GM10847 (cell line): ENCODE measurements around the gene CNTFR.

Experiments used
- POLR2A ChIP-seq: IDR thresholded peaks from 2 replicates; pipeline ENCODE4 v1.6.1; 2011; ENCODE audit not compliant: insufficient read length; ENCODE audit errors: extremely low read depth

CNTFR gene

DNA sequence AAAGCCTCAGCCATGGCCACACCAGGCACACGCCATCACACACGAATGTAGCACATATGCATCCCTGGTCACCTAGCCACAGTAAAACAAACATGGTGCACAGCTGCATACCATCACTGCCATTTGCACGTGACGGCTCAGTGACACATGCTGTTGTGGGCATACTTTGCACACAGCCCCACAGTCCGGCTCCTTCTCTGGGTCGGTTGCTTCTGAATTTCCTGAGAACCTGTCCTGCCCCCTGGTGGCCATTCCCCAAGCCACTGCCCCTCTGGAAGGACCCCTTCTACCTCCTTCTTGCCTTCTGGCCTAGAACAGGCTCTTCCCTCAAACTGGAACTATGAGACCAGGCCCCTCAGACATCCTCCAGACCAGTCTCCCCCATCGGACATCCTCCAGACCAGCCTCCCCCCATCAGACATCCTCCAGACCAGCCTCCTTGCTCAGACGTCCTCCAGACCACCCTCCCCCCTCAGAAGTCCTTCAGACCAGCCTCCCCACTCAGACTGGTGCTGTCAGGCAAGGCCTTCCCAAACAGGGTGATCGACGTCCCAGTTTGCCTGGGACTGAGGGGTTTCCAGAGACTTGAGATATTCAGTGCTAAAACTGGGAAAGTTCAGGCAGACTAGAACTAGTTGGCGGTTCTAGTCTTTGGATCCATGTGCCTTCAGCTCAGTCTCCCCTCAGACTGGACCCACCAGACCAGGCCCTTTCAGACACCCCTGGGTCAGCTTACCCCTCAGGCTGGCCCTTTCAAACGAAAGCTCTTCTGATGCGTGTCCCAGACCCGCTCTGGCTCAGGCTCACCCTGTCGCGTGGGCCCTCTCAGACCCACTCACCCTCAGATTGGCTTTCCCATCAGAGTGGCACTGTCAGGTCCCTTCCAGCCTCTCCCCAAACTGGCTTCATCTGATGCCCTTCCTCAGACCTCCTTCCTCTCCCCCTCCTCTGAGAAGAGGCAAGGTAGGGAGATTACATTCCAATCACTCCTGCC, 42.4 kb downstream of the CNTFR start:
- no peak for TF ChIP-seq POLR2A

DNA sequence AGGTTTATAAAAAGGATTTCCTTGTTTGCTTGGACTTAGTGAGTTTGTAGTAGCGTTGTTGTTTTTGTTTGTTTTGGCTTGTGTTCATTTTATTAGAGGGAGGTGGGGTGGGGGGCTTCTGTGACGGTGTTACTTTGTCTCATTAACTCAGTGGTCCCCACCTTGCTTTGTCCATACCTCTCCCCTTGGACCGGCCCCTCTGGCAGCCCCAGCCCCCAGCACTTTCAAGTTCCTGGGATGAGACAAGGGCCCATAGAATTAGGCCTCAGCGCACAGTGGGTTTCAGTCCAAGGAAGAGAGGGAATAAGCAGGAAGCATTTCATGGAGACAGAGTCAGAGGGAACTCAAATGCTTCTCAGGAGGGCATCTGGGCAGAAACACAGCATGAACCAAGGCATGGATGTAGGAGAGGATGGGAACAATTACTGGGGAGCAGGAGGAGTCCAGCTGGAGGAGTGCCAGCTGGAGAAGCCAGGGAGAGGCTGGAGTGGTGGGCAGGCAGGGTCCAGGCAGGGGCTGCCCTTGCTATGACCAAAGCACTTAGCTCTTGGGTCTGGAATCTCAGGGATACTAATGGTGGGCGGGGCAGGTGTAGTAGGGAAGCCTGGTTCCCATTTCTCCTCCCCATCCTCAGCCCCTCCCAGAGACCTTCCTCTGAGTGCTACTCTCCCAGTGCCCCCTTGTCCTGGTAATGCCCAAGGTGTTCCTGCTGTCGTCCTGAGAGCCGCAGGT, 43.3 kb downstream of the CNTFR start:
- no peak for TF ChIP-seq POLR2A

DNA sequence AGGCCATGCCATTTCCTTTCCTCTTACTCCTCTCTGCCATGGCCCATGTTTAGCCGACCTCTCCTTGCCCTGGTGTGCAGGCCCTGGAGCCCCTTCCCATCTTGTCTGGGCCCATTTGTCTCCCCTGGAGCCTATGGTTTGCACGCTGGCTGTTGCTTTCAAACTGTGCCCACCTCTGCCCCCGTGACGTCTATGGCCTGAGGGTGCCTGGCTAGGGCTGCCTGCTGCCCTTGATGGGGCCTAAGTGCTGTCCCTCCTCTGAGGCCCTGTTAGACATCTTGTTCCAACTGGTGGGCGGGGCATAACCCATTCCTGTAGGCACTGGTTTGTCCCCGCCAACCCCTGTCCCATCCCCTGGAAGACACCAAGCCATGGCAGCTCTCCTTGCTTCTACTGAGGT, 44.0 kb downstream of the CNTFR start:
- no peak for TF ChIP-seq POLR2A

DNA sequence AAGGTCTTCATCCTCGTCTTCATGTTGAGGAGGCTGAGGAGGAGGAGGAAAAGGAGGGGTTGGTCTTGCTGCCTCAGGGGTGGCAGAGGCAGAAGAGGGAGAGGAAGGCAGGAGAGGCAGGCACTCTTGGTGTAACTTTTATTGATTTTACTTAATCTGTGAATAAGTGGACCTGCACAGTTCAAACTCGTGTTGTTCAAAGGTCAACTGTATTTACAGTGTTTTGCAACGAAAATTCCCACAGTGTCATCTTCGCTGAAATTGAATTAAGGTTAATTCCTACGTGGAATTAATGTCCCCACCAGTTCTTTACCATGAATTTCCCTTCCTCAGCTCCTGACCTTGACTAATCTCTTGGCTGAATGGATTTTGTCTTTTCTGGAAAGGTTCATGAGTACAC, 45.5 kb downstream of the CNTFR start:
- TF ChIP-seq POLR2A, result no peak

DNA sequence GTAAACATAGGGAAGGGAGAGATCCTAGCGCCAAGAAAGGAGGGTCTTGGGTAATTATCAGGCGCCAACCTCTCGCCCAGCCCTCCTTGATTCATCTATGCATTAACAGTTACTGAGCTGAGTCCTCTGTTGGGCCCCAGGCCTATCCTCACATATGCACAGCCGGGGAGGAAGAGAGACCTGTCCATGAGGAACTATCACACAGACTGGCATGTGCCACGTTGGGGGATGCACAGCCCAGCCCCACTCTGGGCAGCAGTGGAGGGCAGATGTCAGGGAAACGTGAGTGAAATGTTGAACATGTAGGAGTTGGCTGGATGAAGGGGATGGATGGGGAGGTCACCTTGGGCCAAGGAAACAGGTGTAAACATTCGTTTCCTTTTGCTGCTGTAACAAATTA, 48.0 kb downstream of the CNTFR start:
- TF ChIP-seq POLR2A, result no peak

DNA sequence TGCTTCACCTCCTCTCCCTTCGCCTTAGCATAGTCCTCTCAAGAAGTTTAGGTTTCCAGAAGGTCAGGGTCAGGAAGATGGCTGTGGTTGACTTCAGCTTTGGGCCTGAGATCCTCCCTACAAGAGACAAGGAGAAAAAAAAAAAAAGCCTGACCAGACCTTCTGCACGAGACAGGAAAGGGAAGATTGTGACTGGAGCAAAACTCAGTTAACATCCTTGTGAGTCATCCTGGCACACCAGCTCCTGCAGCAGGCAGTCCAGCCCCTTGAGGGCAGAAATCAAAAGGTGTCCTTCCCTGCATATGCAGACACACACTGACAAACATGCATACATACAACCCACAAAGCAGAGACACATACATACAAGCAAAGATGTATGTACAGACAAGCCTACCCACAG, 48.7 kb downstream of the CNTFR start:
- TF ChIP-seq POLR2A, result no peak

DNA sequence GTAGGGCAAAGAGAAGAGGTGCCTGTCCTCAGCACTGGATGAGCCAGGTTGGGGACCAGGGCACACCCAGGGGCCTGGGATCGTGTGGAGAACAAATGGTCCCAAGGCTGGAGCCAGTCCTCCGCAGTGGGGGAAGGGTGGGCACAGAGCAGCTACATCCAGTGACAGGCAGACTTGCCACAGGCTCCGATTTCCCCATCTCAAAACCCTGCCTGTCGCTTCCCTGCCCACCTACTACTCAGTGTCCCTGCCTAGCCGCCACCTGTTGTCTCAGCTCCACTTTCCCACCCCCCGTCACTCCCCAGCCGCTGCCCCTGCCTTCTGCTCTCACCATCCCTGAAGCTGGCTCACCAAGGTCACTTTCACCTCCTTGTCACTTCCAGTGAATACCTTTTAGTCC, 52.8 kb downstream of the CNTFR start:
- TF ChIP-seq POLR2A, result no peak

DNA sequence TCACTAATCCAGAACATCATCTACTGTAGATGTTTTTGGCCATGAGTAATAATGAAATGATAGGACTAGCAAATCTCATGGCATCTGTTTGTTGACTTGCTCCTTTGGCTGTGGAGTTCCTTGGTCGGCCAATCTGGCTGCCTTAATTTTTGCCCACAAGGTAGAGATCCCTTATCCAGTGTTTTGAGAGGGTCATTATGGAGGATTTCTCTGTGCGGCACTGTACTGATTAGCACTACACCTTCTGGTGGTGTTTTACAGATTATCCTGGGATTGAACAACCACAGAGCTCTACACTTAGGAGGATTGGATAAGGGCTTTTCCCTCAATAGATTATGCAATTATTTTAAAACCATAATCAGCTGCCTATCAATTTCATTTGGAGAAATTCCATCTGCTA, 63.5 kb downstream of the CNTFR start:
- no peak for TF ChIP-seq POLR2A

DNA sequence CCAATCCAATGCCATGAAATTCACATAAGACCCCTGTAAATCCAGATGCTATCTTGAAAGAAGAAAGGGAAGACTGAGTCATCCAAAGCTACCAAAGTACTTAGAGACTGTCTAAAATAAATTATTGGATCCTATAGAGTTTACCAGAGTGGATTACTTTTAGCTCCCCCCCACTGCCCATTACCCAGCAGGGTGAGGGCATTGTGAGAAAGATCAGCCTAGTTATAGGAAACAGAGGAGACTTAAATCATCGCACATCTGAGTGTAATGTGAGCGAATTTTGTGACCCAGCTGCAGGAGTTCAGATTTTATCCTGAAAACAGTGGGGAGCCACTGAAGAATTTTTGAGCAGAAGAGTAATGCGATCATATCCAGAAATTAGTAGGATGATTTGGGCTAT, 65.2 kb downstream of the CNTFR start:
- TF ChIP-seq POLR2A, result no peak

DNA sequence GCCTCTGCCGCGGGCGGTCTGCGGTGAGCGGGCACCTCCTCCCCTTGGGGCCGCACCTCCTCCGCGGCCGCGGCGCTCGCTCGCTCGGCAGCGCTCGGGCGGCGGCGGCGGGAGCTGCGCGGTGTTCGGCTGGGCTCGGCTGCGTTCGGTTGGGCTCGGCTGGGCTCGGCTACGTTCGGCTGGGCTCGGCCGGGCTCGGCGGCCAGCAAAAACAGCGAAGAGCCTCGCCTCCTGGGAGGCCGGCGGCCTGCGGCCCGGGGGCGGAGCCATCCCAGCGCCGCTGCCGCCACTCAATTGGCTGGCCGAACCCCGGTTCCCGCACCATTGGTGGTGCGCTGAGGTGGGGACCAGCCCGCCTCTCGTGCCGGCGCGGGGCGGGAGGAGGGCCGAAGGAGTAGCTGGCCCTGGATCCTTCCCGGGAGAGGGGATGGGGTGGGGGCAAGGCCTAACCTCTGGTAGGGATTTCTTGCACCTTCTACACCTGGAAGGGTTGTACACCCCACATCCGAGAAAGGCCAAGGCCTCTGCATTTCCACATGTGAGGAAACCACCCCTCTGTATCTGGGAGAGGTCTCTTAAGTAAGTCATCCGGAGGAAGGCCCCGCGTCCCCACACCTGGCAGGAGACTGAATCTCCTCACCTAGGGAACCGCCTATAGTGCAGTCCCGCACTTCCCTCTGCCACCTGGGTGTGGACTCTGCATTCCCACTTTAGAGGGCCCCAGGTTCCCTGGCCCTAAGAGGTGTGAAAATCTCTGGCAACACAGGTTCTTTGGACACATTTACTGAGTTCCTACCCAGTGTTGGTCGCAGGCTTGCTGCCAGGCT, 66.3 kb downstream of the CNTFR start, which contains the start of gene ENHO:
Gene ENHO (minus strand): TSS at position 20 of the 827 bp plus-strand sequence. CDS start 1,295 bp downstream, outside the sequence.
- TF ChIP-seq POLR2A, result no peak

DNA sequence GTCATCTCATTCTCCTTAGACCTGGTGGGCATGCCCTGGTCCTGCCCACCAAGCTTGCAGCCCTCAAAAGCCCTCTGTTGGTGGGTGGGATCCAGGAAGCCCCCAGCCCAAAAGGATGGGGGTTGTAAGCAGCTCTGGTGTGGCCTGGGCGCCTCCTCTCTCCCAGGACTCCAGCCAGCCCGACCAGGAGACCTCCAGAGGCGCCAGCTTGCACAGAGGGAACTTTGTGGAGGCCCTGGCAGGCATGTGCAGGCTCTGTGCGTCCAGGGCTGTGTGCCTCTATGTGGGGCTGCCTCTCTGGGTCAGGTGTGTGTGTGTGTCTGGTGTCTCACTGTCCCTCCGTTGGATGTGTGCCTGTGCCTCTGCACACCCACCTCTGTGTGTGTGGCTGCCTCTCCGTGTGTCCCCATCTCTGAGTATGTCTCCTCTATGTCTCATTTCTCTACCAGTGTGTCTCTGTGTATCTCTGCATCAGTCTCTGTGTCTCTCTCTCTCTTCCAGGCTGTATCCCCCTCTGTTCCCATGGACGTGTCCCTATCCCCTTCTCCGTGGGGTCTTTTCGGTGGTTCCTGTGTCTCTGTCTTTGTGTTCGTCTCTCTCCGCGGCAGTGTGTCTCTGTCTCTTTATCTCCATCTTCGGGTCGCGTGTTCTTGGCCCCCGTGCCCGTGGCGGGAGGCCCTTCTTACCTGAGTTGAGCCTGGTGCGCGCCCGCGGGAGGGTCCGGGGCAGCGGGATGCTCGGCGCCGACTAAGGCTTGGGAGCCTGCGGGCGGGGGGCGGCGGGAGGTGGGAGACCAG, 67.2 kb downstream of the CNTFR start:
- no peak for TF ChIP-seq POLR2A

DNA sequence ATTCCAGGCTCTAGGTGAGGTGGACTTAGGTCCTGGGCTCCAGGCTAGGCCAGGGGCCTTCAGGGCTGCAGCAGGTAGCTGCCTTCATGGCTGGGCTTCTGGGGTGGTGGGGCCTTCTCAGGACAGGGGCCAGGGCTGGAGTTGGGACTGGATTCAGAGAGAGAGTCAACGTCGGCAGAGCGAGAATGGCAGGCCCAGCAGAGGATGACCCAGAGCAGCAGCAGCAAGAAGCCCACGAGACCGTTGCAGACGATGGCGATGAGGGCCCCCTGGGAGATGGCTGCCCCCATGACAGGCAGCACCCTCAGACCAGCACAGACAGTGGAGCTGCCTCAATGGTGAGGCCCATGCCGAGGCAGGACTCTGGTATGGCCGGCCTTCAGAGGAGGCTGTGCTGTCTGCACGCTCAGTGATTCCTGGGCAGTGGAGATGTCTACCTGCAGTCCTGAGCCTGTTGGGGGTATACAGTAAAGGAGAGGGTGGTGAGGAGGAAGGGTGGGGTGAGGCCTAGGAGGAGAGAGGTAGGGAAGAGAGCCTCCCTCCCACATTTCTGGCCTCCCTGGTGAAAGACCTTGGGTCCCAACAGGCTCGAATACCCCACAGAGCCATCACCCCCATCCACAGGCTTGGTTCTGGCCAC, 68.0 kb downstream of the CNTFR start:
- no peak for TF ChIP-seq POLR2A

DNA sequence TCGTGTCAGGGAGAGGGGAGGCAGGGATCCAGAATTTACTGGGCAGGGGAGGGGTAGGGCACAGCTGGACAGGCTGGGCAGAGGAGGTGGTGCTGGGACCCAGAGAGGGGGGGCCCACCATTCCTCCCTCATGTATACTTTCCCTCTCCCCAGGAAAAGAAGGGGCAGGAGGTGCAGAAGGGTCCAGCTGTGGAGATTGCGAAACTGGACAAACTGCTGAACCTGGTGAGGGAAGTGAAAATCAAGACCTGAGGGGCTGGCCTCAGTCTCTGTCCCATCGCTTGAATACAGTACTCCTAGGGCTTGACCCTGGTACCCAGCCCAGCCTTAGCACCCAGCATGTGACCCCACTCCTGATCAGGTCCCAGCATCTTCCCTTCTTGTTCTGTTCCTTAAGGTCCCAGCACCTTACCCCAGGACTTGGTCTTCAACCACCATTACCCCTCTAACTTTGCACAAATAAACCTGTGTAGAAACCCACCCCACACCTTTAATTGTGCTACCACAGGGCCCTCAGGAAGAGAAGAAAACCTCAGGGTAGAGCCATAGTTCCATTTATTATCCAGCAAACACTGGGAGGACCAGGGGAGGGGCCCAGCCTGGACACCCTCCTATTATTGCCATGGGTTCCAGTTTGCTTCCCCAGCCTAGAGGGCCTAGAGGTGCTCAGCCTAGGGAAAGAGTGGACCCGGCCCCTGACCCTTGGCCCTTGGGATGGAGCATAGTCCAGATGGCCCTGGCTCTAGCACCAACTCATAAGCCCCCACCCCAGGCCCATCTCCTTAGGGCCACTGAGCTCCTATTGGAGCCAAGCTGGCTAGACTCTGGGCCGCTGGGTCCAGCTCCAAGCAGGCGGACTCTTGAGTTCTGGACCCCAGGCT, 68.8 kb downstream of the CNTFR start:
- no peak for TF ChIP-seq POLR2A
